SK-N-SH treated with all-trans-retinoic acid at 6 μM for 48 hours (cell line): ENCODE results near the gene BRPF3.

Source experiments
- ATAC-seq: fragments of 200-7000 bp; cut with Tn5 transposase; 3 replicates; pipeline ENCODE4 v1.9.1; 2020; ENCODE audit warnings: mild to moderate bottlenecking, moderate library complexity
- ARNTL ChIP-seq: fragments of 450-650 bp; formaldehyde crosslinking; IDR thresholded peaks from 2 replicates; pipeline ENCODE4 v1.5.0; 2020; ENCODE audit warnings: low read depth, mild to moderate bottlenecking, moderate library complexity, borderline replicate concordance
- BACH2 ChIP-seq: fragments of 250-450 bp; sonication (Bioruptor Pico); IDR thresholded peaks from 2 replicates; pipeline ENCODE4 v1.9.0; 2021; ENCODE audit warnings: mild to moderate bottlenecking, borderline replicate concordance
- CREB5 ChIP-seq: fragments of 250-450 bp; sonication (Bioruptor Pico); IDR thresholded peaks from 2 replicates; pipeline ENCODE4 v1.5.1; 2020; ENCODE audit warnings: low read depth, mild to moderate bottlenecking, moderate library complexity
- CSDC2 ChIP-seq: fragments of 250-450 bp; sonication (Bioruptor Pico); IDR thresholded peaks from 2 replicates; pipeline ENCODE4 v1.5.0; 2020; ENCODE audit warnings: mild to moderate bottlenecking, moderate library complexity
- CSRNP3 ChIP-seq: fragments of 250-450 bp; sonication (Bioruptor Pico); IDR thresholded peaks from 2 replicates; pipeline ENCODE4 v1.5.1; 2021; ENCODE audit warnings: mild to moderate bottlenecking, moderate library complexity
- ESRRG ChIP-seq: fragments of 250-450 bp; sonication (Bioruptor Pico); IDR thresholded peaks from 2 replicates; pipeline ENCODE4 v1.6.1; 2021; ENCODE audit warnings: mild to moderate bottlenecking
- GLIS3 ChIP-seq: fragments of 250-450 bp; sonication (Bioruptor Pico); IDR thresholded peaks from 2 replicates; pipeline ENCODE4 v1.5.0; 2020; ENCODE audit warnings: mild to moderate bottlenecking, moderate library complexity
- ISL1 ChIP-seq: fragments of 250-450 bp; sonication (Bioruptor Pico); IDR thresholded peaks from 2 replicates; pipeline ENCODE4 v2.1.2; 2022; ENCODE audit warnings: mild to moderate bottlenecking, moderate library complexity
- OSR1 ChIP-seq: fragments of 250-450 bp; sonication (Bioruptor Pico); IDR thresholded peaks from 2 replicates; pipeline ENCODE4 v1.8.0; 2022; ENCODE audit warnings: moderate library complexity, mild to moderate bottlenecking, inconsistent platforms
- PATZ1 ChIP-seq: fragments of 250-450 bp; sonication (Bioruptor Pico); IDR thresholded peaks from 2 replicates; pipeline ENCODE4 v1.8.0; 2020; ENCODE audit warnings: mild to moderate bottlenecking, moderate library complexity, borderline replicate concordance
- POU6F1 ChIP-seq: fragments of 250-450 bp; sonication (Bioruptor Pico); IDR thresholded peaks from 2 replicates; pipeline ENCODE4 v1.8.0; 2021; ENCODE audit warnings: low read depth, mild to moderate bottlenecking, moderate library complexity, borderline replicate concordance
- PPARA ChIP-seq: fragments of 250-450 bp; sonication (Bioruptor Pico); IDR thresholded peaks from 2 replicates; pipeline ENCODE4 v1.5.0; 2020; ENCODE audit warnings: mild to moderate bottlenecking, borderline replicate concordance
- RARB ChIP-seq: fragments of 250-450 bp; sonication (Bioruptor Pico); IDR thresholded peaks from 2 replicates; pipeline ENCODE4 v1.8.0; 2021; ENCODE audit warnings: mild to moderate bottlenecking, moderate library complexity
- SNAI2 ChIP-seq: fragments of 250-450 bp; sonication (Bioruptor Pico); IDR thresholded peaks from 2 replicates; pipeline ENCODE4 v1.5.0; 2020; ENCODE audit warnings: mild to moderate bottlenecking, moderate library complexity
- TCF4 ChIP-seq: fragments of 250-450 bp; sonication (Bioruptor Pico); IDR thresholded peaks from 2 replicates; pipeline ENCODE4 v1.8.0; 2021; ENCODE audit warnings: mild to moderate bottlenecking, moderate library complexity, borderline replicate concordance
- TOX ChIP-seq: fragments of 250-450 bp; sonication (Bioruptor Pico); IDR thresholded peaks from 2 replicates; pipeline ENCODE4 v1.8.0; 2021; ENCODE audit warnings: mild to moderate bottlenecking, moderate library complexity, borderline replicate concordance
- TSHZ2 ChIP-seq: fragments of 250-450 bp; sonication (Bioruptor Pico); IDR thresholded peaks from 2 replicates; pipeline ENCODE4 v1.5.0; 2020; ENCODE audit warnings: mild to moderate bottlenecking, moderate library complexity
- ZC3H10 ChIP-seq: fragments of 250-450 bp; sonication (Bioruptor Pico); IDR thresholded peaks from 2 replicates; pipeline ENCODE4 v1.5.1; 2021; ENCODE audit warnings: mild to moderate bottlenecking, moderate library complexity
- ZFP3 ChIP-seq: fragments of 250-450 bp; sonication (Bioruptor Pico); IDR thresholded peaks from 2 replicates; pipeline ENCODE4 v1.5.0; 2020; ENCODE audit warnings: mild to moderate bottlenecking, moderate library complexity
- ZFP30 ChIP-seq: fragments of 450-650 bp; formaldehyde crosslinking; IDR thresholded peaks from 2 replicates; pipeline ENCODE4 v1.5.0; 2022; ENCODE audit warnings: mild to moderate bottlenecking, moderate library complexity
- ZNF565 ChIP-seq: fragments of 450-650 bp; formaldehyde crosslinking; conservative IDR thresholded peaks from 2 replicates; pipeline ENCODE4 v1.5.0; 2020; ENCODE audit warnings: low read depth, mild to moderate bottlenecking, moderate library complexity
- ZNF70 ChIP-seq: fragments of 450-650 bp; formaldehyde crosslinking; IDR thresholded peaks from 2 replicates; pipeline ENCODE4 v1.5.0; 2020; ENCODE audit warnings: mild to moderate bottlenecking, moderate library complexity
- ZNF8 ChIP-seq: fragments of 450-650 bp; formaldehyde crosslinking; IDR thresholded peaks from 2 replicates; pipeline ENCODE4 v1.5.0; 2020; ENCODE audit warnings: mild to moderate bottlenecking, moderate library complexity

The BRPF3 gene

GRCh38 chr6:36149476-36149875, 47.1 kb upstream of the BRPF3 start:
- ATAC-seq = no peak
- TF ChIP-seq GLIS3 (no peak), ZNF70 (CRISPR knock-in tag) (no peak), ESRRG (no peak), ARNTL (CRISPR knock-in tag) (no peak), ZNF8 (CRISPR knock-in tag) (no peak), PPARA (CRISPR knock-in tag) (no peak), CSDC2 (no peak), PATZ1 (no peak), POU6F1 (CRISPR knock-in tag) (no peak), CSRNP3 (CRISPR knock-in tag) (no peak), ISL1 (CRISPR knock-in tag) (no peak), OSR1 (CRISPR knock-in tag) (no peak), ZFP3 (CRISPR knock-in tag) (no peak), RARB (CRISPR knock-in tag) (no peak), TCF4 (CRISPR knock-in tag) (no peak), ZC3H10 (CRISPR knock-in tag) (no peak), TOX (CRISPR knock-in tag) (no peak), ZNF565 (CRISPR knock-in tag) (no peak), CREB5 (CRISPR knock-in tag) (no peak)

GRCh38 chr6:36150283-36150682, 46.3 kb upstream of the BRPF3 start:
- TF ChIP-seq PATZ1 (no peak), ISL1 (CRISPR knock-in tag) (no peak), PPARA (CRISPR knock-in tag) (no peak), SNAI2 (CRISPR knock-in tag) (no peak), ZFP30 (CRISPR knock-in tag) (no peak), RARB (CRISPR knock-in tag) (no peak), CSDC2 (no peak), ZC3H10 (CRISPR knock-in tag) (no peak), ZNF70 (CRISPR knock-in tag) (no peak), GLIS3 (no peak), ESRRG (no peak), ARNTL (CRISPR knock-in tag) (no peak), BACH2 (CRISPR knock-in tag) (no peak), TOX (CRISPR knock-in tag) (no peak), POU6F1 (CRISPR knock-in tag) (no peak), TSHZ2 (no peak), OSR1 (CRISPR knock-in tag) (no peak), ZFP3 (CRISPR knock-in tag) (no peak), CREB5 (CRISPR knock-in tag) (no peak)
- TF ChIP-seq, all 23 proteins: peak for 0
- ATAC-seq = no peak
